ENCODE results near the gene GLUD1.
"Not testable (repeated sequence)": the region's sequence is repeated elsewhere in the genome, so short reads cannot be mapped to it uniquely, and the experiment has no call there.

The GLUD1 gene

GRCh38 chr10:87089746-87090145 is 4.9 kb downstream of the GLUD1 start:
- no peak for DNase-seq (ENCODE audit: low spot score)

DNA sequence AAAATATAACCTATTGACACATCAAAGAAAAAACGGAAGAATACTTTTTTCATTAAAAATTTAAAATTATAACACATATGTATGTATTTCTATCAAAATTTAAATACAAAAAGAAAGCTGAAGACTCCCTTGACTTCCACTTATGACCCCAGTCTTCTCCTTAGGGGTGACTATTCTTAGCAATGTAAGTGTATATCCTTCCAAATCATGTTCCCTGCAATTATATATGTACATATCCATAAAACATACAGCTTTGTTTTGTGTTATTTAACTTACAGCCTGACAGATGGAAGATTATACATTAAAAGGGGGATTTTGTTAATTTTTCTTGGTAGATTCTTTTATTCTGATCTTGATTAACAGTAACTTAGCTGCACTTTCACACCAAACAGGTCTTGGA is 9.1 kb downstream of the GLUD1 start:
- no peak for DNase-seq (ENCODE audit: low spot score)

- DNase-seq (ENCODE audit: low spot score): peak; percentile 75
Measured at GRCh38 chr10:87084291-87084782, 10.3 kb downstream of the GLUD1 start.

- not testable (repeated sequence) for DNase-seq (ENCODE audit: low spot score)
Measured at GRCh38 chr10:87083576-87084290, 10.9 kb downstream of the GLUD1 start.

- DNase-seq (ENCODE audit: low spot score): not testable (repeated sequence)
Measured at GRCh38 chr10:87082219-87082618, 12.4 kb downstream of the GLUD1 start.

DNA sequence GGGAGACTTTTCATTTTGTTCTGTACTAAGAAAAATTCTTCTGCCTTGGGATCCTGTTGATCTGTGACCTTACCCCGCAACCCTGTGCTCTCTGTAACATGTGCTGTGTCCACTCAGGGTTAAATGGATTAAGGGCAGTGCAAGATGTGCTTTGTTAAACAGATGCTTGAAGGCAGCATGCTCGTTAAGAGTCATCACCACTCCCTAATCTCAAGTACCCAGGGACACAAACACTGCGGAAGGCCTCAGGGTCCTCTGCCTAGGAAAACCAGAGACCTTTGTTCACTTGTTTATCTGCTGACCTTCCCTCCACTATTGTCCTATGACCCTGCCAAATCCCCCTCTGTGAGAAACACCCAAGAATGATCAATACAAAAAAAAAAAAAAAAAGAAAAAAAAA is 13.1 kb downstream of the GLUD1 start:
- DNase-seq (ENCODE audit: low spot score): not testable (repeated sequence)

GRCh38 chr10:87080621-87081020 is 14.0 kb downstream of the GLUD1 start:
- not testable (repeated sequence) for DNase-seq (ENCODE audit: low spot score)

GRCh38 chr10:87079106-87079836 is 15.4 kb downstream of the GLUD1 start:
- no peak for DNase-seq (ENCODE audit: low spot score)

GRCh38 chr10:87076421-87076820 is 18.2 kb downstream of the GLUD1 start:
- DNase-seq (ENCODE audit: low spot score): not testable (repeated sequence)

DNA sequence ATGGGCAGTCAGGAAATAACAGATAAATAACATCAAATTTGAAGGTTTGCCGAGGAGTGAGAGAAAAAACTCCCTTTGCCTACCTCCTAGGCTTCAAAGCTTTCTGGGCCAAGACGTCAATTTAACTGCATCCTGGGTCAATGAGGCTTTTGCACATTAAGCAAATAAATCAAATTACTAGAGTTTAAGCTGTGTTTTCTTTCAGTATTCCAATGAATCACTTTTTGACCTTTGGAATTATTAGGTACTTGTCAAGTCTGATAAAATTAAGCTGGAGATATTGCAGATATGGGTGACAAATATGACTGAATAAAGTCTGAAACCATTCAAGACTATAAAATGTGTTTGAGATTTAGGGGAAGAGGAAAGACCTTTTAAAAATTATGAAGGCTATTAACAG is 22.2 kb downstream of the GLUD1 start:
- DNase-seq (ENCODE audit: low spot score): no peak

DNA sequence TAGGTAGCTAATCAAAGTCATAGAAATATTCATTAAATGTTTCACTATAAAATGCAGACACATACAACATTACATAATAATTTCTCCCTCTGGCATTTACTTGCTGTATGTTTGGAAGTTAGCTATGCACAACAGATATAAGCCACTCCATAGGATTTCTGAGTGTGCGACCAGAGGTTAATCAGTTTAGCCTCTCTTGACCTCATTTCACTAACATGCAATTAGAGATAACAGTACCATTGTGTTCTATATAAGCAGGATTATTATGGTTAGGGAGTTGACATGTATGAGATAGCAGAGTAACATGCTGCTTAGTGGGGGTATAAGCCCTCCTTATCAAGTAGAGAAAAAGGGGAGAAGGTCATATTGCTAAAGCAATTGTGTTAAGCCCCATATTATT is 26.4 kb downstream of the GLUD1 start:
- DNase-seq (ENCODE audit: low spot score): no peak

- no peak for DNase-seq (ENCODE audit: low spot score)
Measured at GRCh38 chr10:87066865-87067264, 27.8 kb downstream of the GLUD1 start.

DNA sequence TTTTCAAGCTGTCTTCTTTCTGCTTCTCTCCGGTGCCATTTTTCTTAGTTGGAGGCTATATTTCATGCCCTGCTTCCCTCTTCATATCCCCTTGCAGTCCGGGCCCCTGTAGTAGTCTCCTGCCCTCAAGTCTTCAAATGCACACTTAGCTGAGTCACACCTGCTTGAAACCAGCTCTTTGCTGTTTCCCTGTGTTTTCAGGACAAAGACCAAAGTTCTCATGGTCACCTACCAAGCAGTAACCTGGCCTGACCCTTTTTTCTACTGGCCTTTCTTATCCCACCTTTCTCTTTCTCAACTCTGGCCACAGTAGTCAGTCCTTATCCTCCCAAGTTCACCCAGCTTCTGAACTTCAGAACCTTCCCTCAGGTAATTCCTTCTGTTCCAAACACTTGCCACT is 28.5 kb downstream of the GLUD1 start:
- DNase-seq (ENCODE audit: low spot score): no peak

GRCh38 chr10:87064651-87065050 is 30.0 kb downstream of the GLUD1 start:
- no peak for DNase-seq (ENCODE audit: low spot score)

DNA sequence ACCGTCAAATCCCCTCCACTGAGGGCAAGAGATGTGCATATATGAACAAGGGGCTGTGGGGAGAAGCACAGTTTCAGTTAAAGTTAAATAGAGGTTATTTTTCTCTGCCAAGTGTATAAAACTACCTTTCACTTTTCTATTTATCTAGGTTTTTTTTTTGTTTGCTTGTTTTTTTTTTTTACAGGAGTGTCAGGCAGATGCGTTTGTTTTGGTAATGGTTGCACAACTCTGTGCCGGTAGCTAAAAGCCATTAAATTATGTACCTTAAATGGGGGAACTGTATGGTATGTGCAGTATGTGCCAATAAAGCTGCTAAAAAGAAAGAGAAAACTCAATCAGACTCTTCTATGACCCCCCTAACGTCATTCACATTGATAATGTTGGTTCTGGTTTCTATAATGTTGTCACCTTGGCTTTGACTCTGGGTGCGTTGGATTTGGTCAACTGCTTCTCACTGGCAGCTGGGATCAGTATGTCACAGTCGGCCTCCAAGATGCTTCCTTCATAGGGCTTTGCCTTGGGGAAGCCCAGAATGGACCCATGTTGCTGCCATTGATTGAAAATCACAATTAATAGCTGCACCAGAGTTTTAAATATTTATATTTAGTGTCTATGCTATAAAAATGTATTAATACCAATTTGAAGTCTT is 34.2 kb downstream of the GLUD1 start:
- DNase-seq (ENCODE audit: low spot score): no peak

DNA sequence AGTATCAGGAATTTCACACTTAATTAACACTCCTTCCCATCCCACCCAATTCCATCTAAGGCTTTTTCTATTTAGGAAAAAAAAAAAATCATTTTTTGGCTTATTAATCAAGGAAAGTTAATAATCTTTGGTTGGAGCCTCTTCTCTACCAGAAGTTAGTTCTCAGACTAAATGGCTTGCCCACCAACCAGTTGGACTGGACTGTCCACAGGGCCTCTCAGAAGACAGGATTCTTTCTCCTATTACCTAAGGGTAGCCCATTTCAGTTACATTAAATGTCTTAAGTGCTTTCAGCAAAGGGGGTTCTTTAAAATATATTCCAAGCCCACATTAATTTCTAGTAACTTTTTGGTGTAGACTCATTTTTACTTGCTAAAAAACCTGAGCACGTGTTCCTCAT is 35.2 kb downstream of the GLUD1 start:
- DNase-seq (ENCODE audit: low spot score): no peak

GRCh38 chr10:87058171-87058570 is 36.5 kb downstream of the GLUD1 start:
- DNase-seq (ENCODE audit: low spot score): no peak

- no peak for DNase-seq (ENCODE audit: low spot score)
Measured at GRCh38 chr10:87054373-87055295, 40.0 kb downstream of the GLUD1 start.

GRCh38 chr10:87053577-87054181 is 41.0 kb downstream of the GLUD1 start:
- no peak for DNase-seq (ENCODE audit: low spot score)

GRCh38 chr10:87053111-87053510 is 41.5 kb downstream of the GLUD1 start:
- DNase-seq (ENCODE audit: low spot score): no peak

DNA sequence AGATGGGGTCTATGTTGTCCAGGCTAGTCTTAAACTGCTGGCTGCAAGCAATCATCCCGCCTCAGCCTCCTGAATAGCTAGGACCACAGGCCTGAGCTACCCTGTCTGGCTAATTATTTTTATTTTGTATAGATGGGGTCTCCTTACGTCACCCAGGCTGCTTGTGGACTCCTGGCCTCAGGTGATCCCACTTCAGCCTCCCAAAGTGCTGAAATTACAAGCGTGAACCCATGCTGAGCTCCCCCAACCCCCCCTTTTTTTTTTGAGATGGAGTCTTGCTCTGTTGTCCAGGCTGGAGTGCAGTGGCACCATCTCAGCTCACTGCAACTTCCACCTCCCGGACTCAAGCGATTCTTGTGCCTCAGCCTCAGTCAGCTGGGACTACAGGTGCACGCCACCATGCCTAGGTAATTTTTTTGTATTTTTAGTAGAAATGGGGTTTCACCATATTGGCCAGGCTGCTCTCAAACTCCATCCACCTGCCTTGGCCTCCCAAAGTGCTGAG is 49.2 kb downstream of the GLUD1 start:
- DNase-seq (ENCODE audit: low spot score): no peak

Data from RKO (cell line).